Activated T-helper 2 cell treated with anti-CD3 and anti-CD28 coated beads, Interferon-gamma antibody, Interleukin-2, Interleukin-4, amounts not matched to agents 10 μg/mL and 5 μg/mL and 100 μg/mL, durations not matched to agents 14 hours and 24 hours and 36 hours (primary cell): ENCODE measurements around the gene STON1. TPM values are rescaled to one million over a fixed set of nuclear protein-coding genes. Genes with fewer than 3 reads are reported as not detected.
"Not testable (repeated sequence)": the region's sequence is repeated elsewhere in the genome, so short reads cannot be mapped to it uniquely, and the experiment has no call there.

Source experiments
- DNase-seq: peaks from one replicate; pipeline ENCODE4 v3.0.0; 2021; ENCODE audit warnings: low spot score
- H3K27ac Mint-ChIP-seq: one replicate; pipeline ENCODE4 v1.8.0; 2021; ENCODE audit warnings: mixed read lengths
- H3K27me3 Mint-ChIP-seq: one replicate; pipeline ENCODE4 v1.8.0; 2021; ENCODE audit warnings: low read depth, mixed read lengths
- H3K36me3 Mint-ChIP-seq: one replicate; pipeline ENCODE4 v1.8.0; 2021; ENCODE audit warnings: low read depth, mixed read lengths
- H3K4me1 Mint-ChIP-seq: one replicate; pipeline ENCODE4 v1.8.0; 2021; ENCODE audit warnings: low read depth, mixed read lengths
- H3K4me3 Mint-ChIP-seq: one replicate; pipeline ENCODE4 v1.8.0; 2021; ENCODE audit warnings: low read depth, mild to moderate bottlenecking, moderate library complexity, mixed read lengths
- H3K9me3 Mint-ChIP-seq: one replicate; pipeline ENCODE4 v1.8.0; 2021; ENCODE audit warnings: mixed read lengths
- intact Hi-C: fragments of 100-400 bp; cut with micrococcal nuclease; formaldehyde crosslinking; loops from one replicate; pipeline ENCODE4 v1.15.1; 2023
- total RNA-seq: library from RNA; stranded (reverse); gene quantifications from 2 replicates; pipeline ENCODE4 v1.2.3, GENCODE V29; 2022

The STON1 gene
- total RNA-seq, 1 donor from 2014 or later = 2.1 TPM

GRCh38 chr2:48617618-48618017 is 87.7 kb downstream of the STON1 start, which contains the start of gene GTF2A1L:
Gene GTF2A1L (plus strand): TSS chr2:48617856. CDS start chr2:48617875, 19 bp downstream.
- Mint-ChIP-seq H3K27ac (no peak within 1 kb of the TSS), H3K4me1 (no peaks in the 10 kb centered on the region), H3K36me3 (no peaks in the 10 kb centered on the region), H3K27me3 (peaks cover 4% of the 10 kb centered on the region), H3K4me3 (no peak within 1 kb of the TSS), H3K9me3 (peaks cover 4% of the 10 kb centered on the region)
- intact Hi-C loops = no loop called here
- no peak for DNase-seq

GRCh38 chr2:48619526-48619925 is 89.6 kb downstream of the STON1 start:
- DNase-seq = no peak
- Mint-ChIP-seq H3K4me3 (no peak overlapping the region), H3K36me3 (no peaks in the 10 kb centered on the region), H3K27me3 (peaks cover 4% of the 10 kb centered on the region), H3K4me1 (no peaks in the 10 kb centered on the region), H3K9me3 (no peaks in the 10 kb centered on the region), H3K27ac (no peak overlapping the region)
- intact Hi-C loops = no loop called here

- Mint-ChIP-seq H3K27me3 (peaks cover 4% of the 10 kb centered on the region), H3K36me3 (no peaks in the 10 kb centered on the region), H3K4me1 (no peaks in the 10 kb centered on the region)
Measured at GRCh38 chr2:48620604-48621003, 90.7 kb downstream of the STON1 start.

GRCh38 chr2:48622691-48623090 is 92.7 kb downstream of the STON1 start:
- H3K4me3 Mint-ChIP-seq = not testable (repeated sequence)

More at GRCh38 chr2:48620604-48621003, 90.7 kb downstream of the STON1 start:
- intact Hi-C loops = no loop called here
- no peak for DNase-seq
- no peak overlapping the region for H3K27ac Mint-ChIP-seq
- H3K4me3 Mint-ChIP-seq = no peak overlapping the region
- H3K9me3 Mint-ChIP-seq = no peaks in the 10 kb centered on the region

GRCh38 chr2:48624696-48625095 is 94.7 kb downstream of the STON1 start:
- Mint-ChIP-seq H3K9me3 (peaks cover 6% of the 10 kb centered on the region), H3K27ac (no peak overlapping the region), H3K4me1 (no peaks in the 10 kb centered on the region), H3K36me3 (no peaks in the 10 kb centered on the region), H3K27me3 (peaks cover 2% of the 10 kb centered on the region), H3K4me3 (no peak overlapping the region)
- DNase-seq = no peak
- intact Hi-C loops = no loop called here

More at GRCh38 chr2:48622691-48623090, 92.7 kb downstream of the STON1 start:
- H3K4me1 Mint-ChIP-seq, H3K27me3 Mint-ChIP-seq, H3K36me3 Mint-ChIP-seq, intact Hi-C loops, H3K9me3 Mint-ChIP-seq, H3K27ac Mint-ChIP-seq, DNase-seq: not testable (repeated sequence)

GRCh38 chr2:48626047-48626446 is 96.1 kb downstream of the STON1 start:
- Mint-ChIP-seq H3K27ac (no peak overlapping the region), H3K27me3 (no peaks in the 10 kb centered on the region), H3K36me3 (no peaks in the 10 kb centered on the region), H3K9me3 (peaks cover 6% of the 10 kb centered on the region), H3K4me3 (no peak overlapping the region), H3K4me1 (no peaks in the 10 kb centered on the region)
- DNase-seq = no peak
- intact Hi-C loops = no loop called here

GRCh38 chr2:48633143-48633542 is 103.2 kb downstream of the STON1 start:
- H3K27ac Mint-ChIP-seq = no peak overlapping the region
- intact Hi-C loops = no loop called here
- no peaks in the 10 kb centered on the region for H3K36me3 Mint-ChIP-seq
- peaks cover 4% of the 10 kb centered on the region for H3K27me3 Mint-ChIP-seq
- H3K4me3 Mint-ChIP-seq = no peak overlapping the region
- H3K4me1 Mint-ChIP-seq = no peaks in the 10 kb centered on the region
- no peak for DNase-seq
- no peaks in the 10 kb centered on the region for H3K9me3 Mint-ChIP-seq

- H3K4me1 Mint-ChIP-seq = no peaks in the 10 kb centered on the region
- no peaks in the 10 kb centered on the region for H3K9me3 Mint-ChIP-seq
- intact Hi-C loops = no loop called here
- H3K27me3 Mint-ChIP-seq = peaks cover 4% of the 10 kb centered on the region
- H3K36me3 Mint-ChIP-seq = no peaks in the 10 kb centered on the region
- no peak overlapping the region for H3K4me3 Mint-ChIP-seq
- no peak overlapping the region for H3K27ac Mint-ChIP-seq
- no peak for DNase-seq
Measured at GRCh38 chr2:48635786-48636185, 105.8 kb downstream of the STON1 start.

GRCh38 chr2:48638261-48638660 is 108.3 kb downstream of the STON1 start:
- H3K27ac Mint-ChIP-seq = no peak overlapping the region
- no peak overlapping the region for H3K4me3 Mint-ChIP-seq
- peaks cover 4% of the 10 kb centered on the region for H3K27me3 Mint-ChIP-seq
- H3K9me3 Mint-ChIP-seq = no peaks in the 10 kb centered on the region
- H3K4me1 Mint-ChIP-seq = no peaks in the 10 kb centered on the region
- H3K36me3 Mint-ChIP-seq = no peaks in the 10 kb centered on the region
- DNase-seq = no peak
- intact Hi-C loops = no loop called here

Other genes starting within 250 kb of the STON1 start
- gene FOXN2, start 215.5 kb upstream of the STON1 start, total RNA-seq = 42.5 and 43.7 TPM in 2 replicates
- gene PPP1R21, start 89.4 kb upstream of the STON1 start, total RNA-seq = 22.8 and 23.4 TPM in 2 replicates
- gene GTF2A1L, start 87.7 kb downstream of the STON1 start, total RNA-seq = not detected in 2 replicates
- not detected in 2 replicates for gene LHCGR, start 225.6 kb downstream of the STON1 start, total RNA-seq